Stimulated activated CD8-positive, alpha-beta memory T cell treated with anti-CD3 and anti-CD28 coated beads, Interleukin-7, amount 100 ng/mL, for 1 hour (primary cell): Measurements from ENCODE around the gene SMIM17.
A peak's percentile ranks its signal among the peaks of the same experiment; 100 is the strongest.

Experiments used
- DNase-seq, 2 donors: peaks; one replicate each; pipeline ENCODE4 v3.0.0-alpha.2; 2020; ENCODE audit warnings: low read depth in 2 of 2

The SMIM17 gene

GRCh38 chr19:56642711-56643459 is at the start of gene SMIM17:
TSS of gene SMIM17 (plus strand) at chr19:56643159. CDS start at chr19:56645668, 2,509 bp downstream.
- no peak for DNase-seq

GRCh38 chr19:56594446-56594782 is 48.5 kb upstream of the SMIM17 start:
- DNase-seq = no peak

- DNase-seq = peak; percentile 70
Observed at GRCh38 chr19:56594783-56595547, 48.0 kb upstream of the SMIM17 start, which contains the start of gene ZNF71. TSS of gene ZNF71 (plus strand) at chr19:56595302. CDS start at chr19:56601559, 6,257 bp downstream.

- no peak for DNase-seq
Observed at GRCh38 chr19:56595548-56595899, 47.4 kb upstream of the SMIM17 start.

GRCh38 chr19:56596676-56597075 is 46.3 kb upstream of the SMIM17 start:
- no peak for DNase-seq

GRCh38 chr19:56597696-56598095 is 45.3 kb upstream of the SMIM17 start:
- no peak for DNase-seq

GRCh38 chr19:56601375-56601774 is 41.6 kb upstream of the SMIM17 start:
- no peak for DNase-seq

- DNase-seq = no peak
Observed at GRCh38 chr19:56603829-56604228, 39.1 kb upstream of the SMIM17 start.

GRCh38 chr19:56608274-56608964 is 34.5 kb upstream of the SMIM17 start:
- no peak for DNase-seq

- no peak for DNase-seq
Observed at GRCh38 chr19:56611288-56611687, 31.7 kb upstream of the SMIM17 start.

- no peak for DNase-seq
Observed at GRCh38 chr19:56612737-56613136, 30.2 kb upstream of the SMIM17 start.

- no peak for DNase-seq
Observed at GRCh38 chr19:56613639-56614038, 29.3 kb upstream of the SMIM17 start.

GRCh38 chr19:56617531-56617930 is 25.4 kb upstream of the SMIM17 start:
- DNase-seq = no peak

GRCh38 chr19:56619121-56619520 is 23.8 kb upstream of the SMIM17 start:
- no peak for DNase-seq

- DNase-seq = no peak
Observed at GRCh38 chr19:56622374-56622773, 20.6 kb upstream of the SMIM17 start.

GRCh38 chr19:56623006-56623405 is 20.0 kb upstream of the SMIM17 start:
- no peak for DNase-seq

- DNase-seq = no peak
Observed at GRCh38 chr19:56625708-56626107, 17.3 kb upstream of the SMIM17 start.

- DNase-seq = no peak
Observed at GRCh38 chr19:56633021-56633420, 9.9 kb upstream of the SMIM17 start.

GRCh38 chr19:56637976-56638555 is 4.9 kb upstream of the SMIM17 start:
- DNase-seq = no peak

GRCh38 chr19:56639217-56639616 is 3.7 kb upstream of the SMIM17 start:
- DNase-seq = no peak

GRCh38 chr19:56643460-56643955 is 549 bp downstream of the SMIM17 start:
- no peak for DNase-seq

GRCh38 chr19:56654151-56654550 is 11.2 kb downstream of the SMIM17 start:
- DNase-seq = no peak
